AG04449 (cell line): Measurements from ENCODE around the gene AKIP1.
A peak's percentile ranks its signal among the peaks of the same experiment; 100 is the strongest.

Experiments
- CTCF ChIA-PET: fragments of 350-600 bp; formaldehyde crosslinking; extraction: SDS; loops from one replicate; lab custom pipeline; 2021; ENCODE audit warnings: antibody characterized with exemption; lab: Yijun Ruan, JAX
- POLR2A ChIA-PET: fragments of 400-600, 350-600 bp; formaldehyde crosslinking; extraction: SDS; loops from one replicate; lab custom pipeline; 2020; ENCODE audit warnings: antibody characterized with exemption, inconsistent platforms; lab: Yijun Ruan, JAX
- DNase-seq: peaks from one replicate; pipeline ENCODE4 v3.0.0-alpha.2; 2010; ENCODE audit warnings: low read depth, low spot score
- H3K4me3 ChIP-seq: 2 replicates; pipeline ENCODE4 v1.5.1; 2011; ENCODE audit warnings: low read depth, mild to moderate bottlenecking, control low read depth, low read length
- TF ChIP-seq, protein P1 (sequence below): IDR thresholded peaks from one replicate; pipeline ENCODE4 v1.5.1; 2011; ENCODE audit warnings: mild to moderate bottlenecking, moderate library complexity, low read length, control low read depth, inconsistent platforms; ENCODE audit not compliant: insufficient read depth; ENCODE audit errors: missing control alignments

AKIP1 gene

DNA sequence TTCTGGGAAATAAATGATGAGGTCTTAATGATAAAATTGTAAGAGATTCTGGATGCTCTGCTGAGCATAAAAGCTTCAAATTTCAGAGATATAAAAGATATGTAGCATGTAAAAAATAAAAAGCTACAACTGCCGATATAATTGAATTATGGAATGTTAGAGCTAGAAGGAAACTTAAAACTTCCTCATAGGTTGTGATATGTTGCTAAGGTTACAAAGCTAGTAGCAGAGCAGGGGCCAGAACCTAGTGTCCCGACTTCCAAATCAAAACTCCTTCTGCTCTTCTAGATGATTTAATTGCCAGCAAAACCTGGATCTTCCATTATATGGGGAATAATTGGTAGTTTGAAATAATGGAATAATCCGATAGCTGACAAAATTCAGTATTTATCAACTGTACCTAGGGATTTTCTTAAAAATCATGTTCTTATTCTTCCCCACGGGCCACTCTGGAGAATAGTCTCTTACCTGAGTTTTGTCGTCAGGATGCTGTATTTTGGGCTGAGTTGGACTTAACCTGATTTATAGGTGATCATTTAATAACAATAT lies 31.6 kb downstream of the AKIP1 start, which contains the start of gene ASCL3:
Gene ASCL3, minus strand, starts transcription at position 499 of the 549 bp plus-strand sequence. CDS start 4,855 bp downstream, outside the sequence.
- CTCF ChIA-PET, result interaction anchor here (1.4 to 2.3 kb wide), 3 partner anchors 17 to 29 kb away, joined by 4 to 9 read pairs (median 8); no protein-coding TSS in a partner anchor
- DNase-seq, result no peak
- POLR2A ChIA-PET, result no interaction called here
- TF ChIP-seq, protein P1, sequence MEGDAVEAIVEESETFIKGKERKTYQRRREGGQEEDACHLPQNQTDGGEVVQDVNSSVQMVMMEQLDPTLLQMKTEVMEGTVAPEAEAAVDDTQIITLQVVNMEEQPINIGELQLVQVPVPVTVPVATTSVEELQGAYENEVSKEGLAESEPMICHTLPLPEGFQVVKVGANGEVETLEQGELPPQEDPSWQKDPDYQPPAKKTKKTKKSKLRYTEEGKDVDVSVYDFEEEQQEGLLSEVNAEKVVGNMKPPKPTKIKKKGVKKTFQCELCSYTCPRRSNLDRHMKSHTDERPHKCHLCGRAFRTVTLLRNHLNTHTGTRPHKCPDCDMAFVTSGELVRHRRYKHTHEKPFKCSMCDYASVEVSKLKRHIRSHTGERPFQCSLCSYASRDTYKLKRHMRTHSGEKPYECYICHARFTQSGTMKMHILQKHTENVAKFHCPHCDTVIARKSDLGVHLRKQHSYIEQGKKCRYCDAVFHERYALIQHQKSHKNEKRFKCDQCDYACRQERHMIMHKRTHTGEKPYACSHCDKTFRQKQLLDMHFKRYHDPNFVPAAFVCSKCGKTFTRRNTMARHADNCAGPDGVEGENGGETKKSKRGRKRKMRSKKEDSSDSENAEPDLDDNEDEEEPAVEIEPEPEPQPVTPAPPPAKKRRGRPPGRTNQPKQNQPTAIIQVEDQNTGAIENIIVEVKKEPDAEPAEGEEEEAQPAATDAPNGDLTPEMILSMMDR, result no peak
- H3K4me3 ChIP-seq, result no peak within 1 kb of the TSS

DNA sequence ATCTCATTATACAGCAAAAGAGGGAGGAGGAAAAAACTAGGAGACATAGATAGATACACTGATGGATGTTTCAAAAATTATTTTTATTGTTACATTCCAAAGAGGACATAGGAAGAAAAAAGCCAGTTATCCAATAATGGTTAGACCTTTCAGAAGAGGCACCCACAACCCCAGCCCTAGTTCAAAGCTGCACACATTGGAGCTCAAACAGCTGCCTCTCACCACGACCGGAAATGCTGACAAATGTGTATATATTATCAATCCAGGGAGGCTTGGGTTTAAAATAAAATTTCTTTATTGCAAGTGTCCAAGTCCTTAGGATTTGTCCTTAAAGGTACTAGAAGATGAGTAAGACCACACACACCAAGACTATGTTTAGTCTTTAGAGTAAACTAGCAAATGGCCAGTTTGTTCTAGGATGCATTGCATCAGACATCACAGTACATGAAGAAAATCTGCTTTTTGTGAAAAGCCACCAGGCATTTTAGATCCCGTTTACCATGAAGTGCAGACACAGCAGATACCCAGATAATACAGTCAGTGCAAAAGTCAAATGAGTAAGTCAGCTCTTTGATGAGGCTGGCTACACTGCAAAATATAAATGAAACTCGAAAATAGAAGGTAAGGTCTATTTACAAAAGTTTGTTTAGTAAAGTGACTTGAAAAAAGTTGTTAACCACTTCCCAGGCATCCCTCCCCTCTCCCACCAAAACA lies 36.4 kb downstream of the AKIP1 start:
- ChIA-PET CTCF (interaction anchor here (1.2 to 5.3 kb wide), 4 partner anchors 8 to 33 kb away, joined by 3 to 55 read pairs (median 7); no protein-coding TSS in a partner anchor), POLR2A (no interaction called here)
- no peak overlapping the region for H3K4me3 ChIP-seq
- TF ChIP-seq, protein P1, result no peak
- DNase-seq, result no peak

DNA sequence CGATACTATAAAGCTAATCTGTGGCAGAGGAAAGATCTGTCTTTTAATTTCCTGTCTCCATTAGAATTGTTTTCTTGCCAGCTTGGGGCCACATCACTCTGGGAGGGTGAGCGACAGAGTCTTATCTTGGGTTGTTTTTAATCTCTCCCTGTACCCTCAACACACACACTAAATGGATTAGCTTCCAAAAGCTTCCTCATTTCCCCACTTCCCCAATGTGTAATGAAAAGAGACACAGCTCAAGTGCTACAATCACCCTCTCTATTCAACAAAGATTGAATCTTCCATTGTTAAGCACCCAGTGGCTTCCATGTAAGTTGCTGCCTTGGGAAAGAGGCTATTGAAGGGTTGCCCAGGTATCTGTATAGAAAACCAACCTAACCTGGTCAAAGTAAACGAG lies 37.9 kb downstream of the AKIP1 start:
- CTCF ChIA-PET, result interaction anchor here (1.1 to 5.3 kb wide), 4 partner anchors 10 to 34 kb away, joined by 3 to 55 read pairs (median 6); no protein-coding TSS in a partner anchor
- POLR2A ChIA-PET, result interaction anchor here (0.6 kb wide), 1 partner anchor 141 kb away, joined by 3 read pairs; no protein-coding TSS in a partner anchor
- no peak for DNase-seq
- TF ChIP-seq, protein P1, result no peak
- H3K4me3 ChIP-seq, result no peak overlapping the region

DNA sequence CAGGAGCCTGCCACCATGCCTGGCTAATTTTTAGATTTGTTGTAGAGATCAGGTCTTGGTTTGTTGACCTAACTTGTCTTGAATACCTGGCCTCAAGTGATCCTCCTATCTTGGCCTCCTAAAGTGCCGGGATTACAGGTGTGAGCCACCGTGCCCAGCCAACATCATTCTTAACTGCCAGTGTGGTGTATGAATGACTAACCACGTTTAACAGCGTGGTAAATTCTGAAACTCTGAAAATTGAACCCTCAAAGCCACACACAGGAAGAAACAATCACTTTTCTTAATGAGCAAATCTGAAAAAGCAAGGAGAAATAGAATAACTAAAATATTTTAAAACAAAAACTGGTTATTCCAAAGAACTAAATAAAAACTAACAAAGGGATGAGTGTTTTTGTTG lies 45.9 kb downstream of the AKIP1 start:
- H3K4me3 ChIP-seq, result no peak overlapping the region
- ChIA-PET POLR2A (no interaction called here), CTCF (interaction anchor here (1.0 to 4.6 kb wide), 3 partner anchors 7 to 181 kb away, joined by 3 to 55 read pairs (median 4); no protein-coding TSS in a partner anchor)
- TF ChIP-seq, protein P1, result no peak
- DNase-seq, result no peak

DNA sequence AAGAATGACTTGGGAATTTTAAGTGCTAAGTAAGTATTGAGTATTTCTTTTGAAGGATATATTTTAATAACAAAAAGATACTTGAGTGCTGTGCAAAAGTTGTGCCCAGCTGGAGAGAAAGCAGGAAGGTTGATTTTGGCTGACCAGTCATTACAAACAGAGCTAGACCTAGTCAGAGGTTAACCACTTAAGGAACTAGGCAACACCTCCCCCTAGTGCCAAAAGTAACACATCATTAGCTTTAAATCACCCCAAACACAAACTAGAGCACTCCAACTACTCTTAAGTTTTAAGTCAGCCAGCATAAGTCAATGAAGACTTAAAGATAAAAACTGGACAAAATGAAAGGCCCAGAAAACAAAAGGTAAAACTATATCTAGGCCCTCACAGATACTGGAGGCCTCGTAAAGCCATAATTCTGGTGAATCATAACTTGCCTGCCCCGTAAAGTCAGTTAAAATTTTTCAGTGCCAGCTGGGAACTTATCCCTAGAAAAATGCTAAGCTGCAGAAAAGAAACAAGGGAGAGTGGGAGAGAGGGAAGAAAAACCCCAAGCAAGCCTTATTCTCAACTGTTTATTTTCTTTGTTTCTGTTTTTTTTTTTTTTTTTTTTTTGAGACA lies 48.7 kb downstream of the AKIP1 start:
- DNase-seq, result peak; percentile 69
- TF ChIP-seq, protein P1, result peak; percentile 51
- POLR2A ChIA-PET, result interaction anchor here (0.8 to 1.3 kb wide), 6 partner anchors 25 to 278 kb away, joined by 3 to 5 read pairs (median 3); partner anchors contain the start of gene TRIM66
- CTCF ChIA-PET, result interaction anchor here (0.7 to 4.6 kb wide), 54 partner anchors 10 to 767 kb away, joined by 3 to 83 read pairs (median 4); partner anchors contain the start of genes AKIP1, ASCL3 and C11orf16
- no peak overlapping the region for H3K4me3 ChIP-seq

DNA sequence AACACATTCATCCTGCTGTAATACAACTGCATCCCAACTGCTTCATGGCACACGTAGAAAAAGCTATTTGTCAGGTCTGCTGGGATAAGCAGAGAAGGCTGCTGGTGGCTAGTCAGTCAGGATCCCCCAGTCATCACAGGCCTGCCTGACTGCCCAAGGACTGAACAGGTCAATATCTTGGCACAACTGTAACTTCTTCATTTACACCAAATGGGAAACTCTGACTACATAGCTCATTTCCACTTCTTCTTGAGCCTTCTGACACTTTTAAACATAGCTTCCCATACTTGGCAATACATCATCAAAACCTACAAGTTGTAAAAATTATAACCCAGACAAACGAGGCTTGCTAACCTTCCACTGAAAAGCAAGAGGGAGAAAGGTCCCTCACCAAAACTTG lies 50.4 kb downstream of the AKIP1 start:
- TF ChIP-seq, protein P1, result no peak
- CTCF ChIA-PET, result interaction anchor here (0.7 to 4.6 kb wide), 19 partner anchors 8 to 546 kb away, joined by 3 to 83 read pairs (median 8); partner anchors contain the start of genes AKIP1 and ASCL3
- no peak for DNase-seq
- POLR2A ChIA-PET, result no interaction called here
- no peak overlapping the region for H3K4me3 ChIP-seq
